ENCODE measurements around the gene ULK1.
"Not testable (repeated sequence)": the region's sequence is repeated elsewhere in the genome, so short reads cannot be mapped to it uniquely, and the experiment has no call there.

ULK1 gene

DNA sequence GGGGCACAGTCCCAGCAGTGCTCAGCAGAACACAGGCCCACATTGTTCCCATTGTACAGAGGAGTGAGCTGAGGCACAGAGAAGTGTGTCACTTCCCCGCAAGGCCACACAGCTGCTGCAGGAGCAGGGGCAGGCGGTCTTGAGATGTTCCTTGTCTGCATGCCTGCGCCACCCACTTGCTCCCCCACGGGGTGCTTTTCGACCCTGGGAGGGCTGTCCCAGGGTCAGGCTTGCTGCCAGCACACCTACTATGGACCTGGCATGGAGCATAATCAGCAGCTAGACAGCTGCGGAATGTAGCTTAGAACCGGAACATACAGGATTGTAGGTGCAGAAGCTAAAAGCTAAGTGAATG, 47.5 kb downstream of the ULK1 start:
- DNase-seq (ENCODE audit: low read depth, low spot score): no peak

DNA sequence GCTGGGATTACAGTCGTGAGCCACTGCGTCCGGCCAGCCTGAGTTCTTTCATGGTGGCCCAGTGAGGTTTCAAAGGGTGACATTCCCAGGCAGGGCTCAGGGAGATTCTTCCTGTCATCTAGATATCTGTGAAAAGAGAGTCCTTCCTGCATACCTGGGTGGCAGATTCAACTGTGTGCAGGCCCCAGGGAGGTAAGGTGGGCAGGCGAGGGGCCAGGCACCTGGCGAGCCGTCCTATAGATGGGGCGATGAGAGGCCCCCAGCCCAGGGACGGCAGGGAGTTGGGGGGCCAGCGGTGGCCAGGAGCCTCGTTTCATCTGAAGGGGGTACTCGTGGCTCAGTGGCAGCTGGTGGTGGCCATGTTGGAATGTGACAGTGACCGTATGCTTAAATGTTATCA, 48.2 kb downstream of the ULK1 start:
- no peak for DNase-seq (ENCODE audit: low read depth, low spot score)

- DNase-seq (ENCODE audit: low read depth, low spot score): no peak
These were observed 49.0 kb downstream of the ULK1 start for GRCh38 chr12:131943389-131943788.

DNA sequence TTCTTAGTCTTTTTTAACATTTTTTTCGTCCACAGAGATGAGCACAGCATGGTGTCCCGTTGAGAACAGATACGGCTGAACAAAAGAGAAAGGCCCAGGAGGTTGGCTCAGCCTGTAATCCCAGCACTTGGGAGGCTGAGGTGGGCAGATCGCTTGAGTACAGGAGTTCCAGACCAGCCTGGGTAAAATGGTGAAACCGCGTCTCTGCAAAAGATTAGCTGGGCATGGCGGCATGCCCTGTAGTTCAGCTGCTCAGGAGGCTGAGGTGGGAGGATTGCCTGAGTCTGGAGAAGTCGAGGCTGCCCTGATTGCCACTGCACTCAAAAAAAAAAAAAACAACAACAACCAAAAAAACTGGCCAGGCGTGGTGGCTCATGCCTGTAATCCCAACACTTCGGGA, 49.5 kb downstream of the ULK1 start:
- no peak for DNase-seq (ENCODE audit: low read depth, low spot score)

DNA sequence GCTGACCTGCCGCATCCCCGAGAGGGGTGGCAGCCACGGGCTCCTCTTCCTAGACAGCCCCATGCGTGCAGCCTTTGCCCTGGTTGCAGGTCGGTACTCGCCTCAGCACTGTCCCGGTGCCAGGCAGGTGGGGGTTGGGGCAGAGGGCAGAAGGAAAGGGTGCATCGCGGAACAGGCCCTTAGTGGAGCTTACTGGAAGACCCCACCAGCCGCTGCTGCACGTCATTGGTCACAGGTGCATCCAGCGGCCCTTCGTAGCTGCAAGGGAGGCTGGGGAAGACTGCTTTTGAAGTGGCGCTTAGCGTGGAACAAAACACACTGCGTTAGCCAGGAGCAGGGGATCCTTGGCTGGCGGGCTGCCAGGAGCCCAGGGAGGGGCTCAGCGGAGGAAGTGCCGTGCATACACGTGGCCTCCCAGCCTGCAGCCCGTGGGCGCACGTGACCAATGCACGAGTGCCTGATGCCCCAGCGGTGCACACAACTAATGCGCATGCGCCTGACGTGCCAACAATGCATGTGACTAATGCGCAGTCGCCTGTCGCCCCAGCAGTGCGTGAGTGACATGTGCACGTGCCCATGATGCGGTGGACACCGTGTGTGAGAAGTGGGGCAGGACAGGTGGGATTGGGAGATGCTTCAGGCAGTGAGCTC, 50.3 kb downstream of the ULK1 start:
- no peak for DNase-seq (ENCODE audit: low read depth, low spot score)

- DNase-seq (ENCODE audit: low read depth, low spot score): no peak
These were observed 52.3 kb downstream of the ULK1 start for GRCh38 chr12:131946757-131947156.

DNA sequence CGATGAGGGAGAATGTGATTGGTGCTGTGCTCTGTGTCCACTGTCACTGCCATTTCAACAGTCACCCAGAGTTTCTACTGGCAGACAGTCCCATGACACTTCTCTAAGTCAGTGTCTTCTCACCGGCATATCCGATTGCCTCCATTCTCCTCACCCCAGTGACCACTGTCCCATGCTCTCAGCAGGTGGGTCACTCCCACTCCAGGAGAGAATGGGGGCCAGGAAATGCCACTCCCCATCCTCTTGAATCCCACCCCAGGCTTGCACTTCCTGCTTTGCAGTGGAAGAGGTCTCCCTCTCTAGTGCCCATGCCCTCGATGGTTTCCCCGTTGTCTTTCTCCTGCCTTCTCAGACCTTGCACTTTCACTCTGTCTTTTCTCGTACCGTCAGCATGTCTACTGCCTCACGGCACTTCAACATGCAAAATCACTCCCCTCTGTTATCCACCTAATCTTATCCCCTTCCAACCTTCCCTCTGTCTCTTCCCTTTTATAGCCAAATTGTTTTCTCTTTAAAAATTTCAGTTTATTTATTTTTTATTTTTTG, 53.1 kb downstream of the ULK1 start:
- DNase-seq (ENCODE audit: low read depth, low spot score): no peak

DNA sequence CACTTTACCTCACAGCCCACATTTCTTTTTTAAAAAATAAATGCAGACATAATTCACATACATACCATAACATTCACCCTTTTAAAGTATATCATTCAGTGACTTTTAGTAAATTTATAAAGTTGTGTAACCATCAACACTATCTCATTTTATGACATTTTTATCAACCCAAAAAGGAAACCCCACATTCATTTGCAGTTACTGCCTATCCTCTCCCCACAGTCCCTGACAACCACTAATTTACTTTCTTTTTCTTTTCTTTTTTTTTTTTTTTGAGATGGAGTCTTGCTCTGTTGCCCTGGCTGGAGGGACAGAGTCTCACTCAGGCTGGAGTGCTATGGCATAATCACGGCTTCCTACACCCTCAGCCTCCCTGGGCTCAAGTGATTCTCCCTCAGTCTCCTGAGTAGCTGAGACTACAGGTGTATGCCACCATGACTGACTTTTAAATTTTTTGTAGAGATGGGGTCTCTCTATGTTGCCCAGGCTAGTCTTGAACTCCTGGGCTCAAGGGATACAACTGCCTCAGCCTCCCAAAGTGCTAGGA, 53.8 kb downstream of the ULK1 start:
- no peak for DNase-seq (ENCODE audit: low read depth, low spot score)

DNA sequence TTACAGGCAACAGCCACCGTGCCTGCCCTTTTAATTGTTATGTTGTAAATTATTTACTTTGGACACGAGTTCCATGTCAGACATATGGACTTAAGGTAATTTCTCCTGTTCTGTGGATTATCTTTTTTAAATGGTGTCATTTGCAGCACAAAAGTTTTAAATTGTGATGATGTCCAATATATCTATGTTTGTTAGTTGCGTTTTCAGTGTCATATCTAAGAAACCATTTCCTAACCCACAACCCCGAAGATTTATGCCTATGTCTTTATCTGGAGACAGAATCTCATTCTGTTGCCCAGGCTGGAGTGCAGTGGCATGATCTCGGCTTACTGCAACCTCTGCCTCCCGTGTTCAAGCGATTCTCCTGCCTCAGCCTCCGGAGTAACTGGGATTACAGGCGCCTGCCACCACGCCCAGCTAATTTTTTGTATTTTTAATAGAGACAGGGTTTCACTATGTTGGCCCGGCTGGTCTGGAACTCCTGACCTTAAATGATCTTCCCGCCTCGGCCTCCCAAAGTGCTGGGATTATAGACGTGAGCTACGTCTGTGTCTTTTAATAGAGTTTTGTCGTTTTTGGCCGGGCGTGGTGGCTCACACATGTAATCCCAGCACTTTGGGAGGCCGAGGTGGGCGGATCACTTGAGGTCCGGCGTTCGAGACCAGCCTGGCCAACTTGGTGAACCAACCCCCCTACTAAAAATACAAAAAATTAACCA, 54.5 kb downstream of the ULK1 start:
- not testable (repeated sequence) for DNase-seq (ENCODE audit: low read depth, low spot score)

DNA sequence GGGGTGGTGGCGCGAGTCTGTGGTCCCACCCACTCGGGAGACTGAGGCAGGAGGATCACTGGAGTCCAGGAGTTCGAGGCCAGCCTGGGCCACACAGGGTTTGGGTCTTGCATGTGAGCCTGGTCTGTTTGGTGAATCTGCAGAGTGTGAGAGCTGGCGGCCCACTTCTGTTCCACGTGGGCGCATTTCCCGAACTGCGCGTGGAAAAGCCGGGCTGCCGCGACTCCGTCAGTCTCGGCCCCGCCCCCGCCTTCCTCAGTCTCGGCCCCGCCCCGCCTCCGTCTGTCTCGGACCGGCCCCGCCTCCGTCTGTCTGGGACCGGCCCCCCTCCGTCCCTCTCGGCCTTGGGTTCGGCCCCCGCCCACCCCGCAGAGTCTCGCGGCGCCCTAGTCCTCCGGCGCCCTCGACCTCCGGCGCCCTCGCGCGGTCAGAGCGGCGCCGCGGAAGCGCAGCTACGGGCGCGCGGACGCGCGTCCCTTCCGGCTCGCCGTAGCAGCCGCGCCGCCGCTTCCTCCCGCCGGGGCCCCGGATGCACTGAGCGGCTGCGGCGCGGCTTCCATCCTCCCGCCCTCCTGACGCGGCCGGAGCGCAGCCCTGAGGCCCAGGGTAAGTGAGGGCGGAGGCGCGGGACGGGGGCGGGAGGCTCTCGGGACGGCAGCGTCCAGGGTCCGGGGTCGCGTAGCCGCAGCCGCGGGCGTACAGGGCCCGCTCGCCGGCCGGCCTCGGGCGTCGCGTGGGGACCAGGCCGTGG, 55.2 kb downstream of the ULK1 start, which contains the start of gene EP400:
Gene EP400, plus strand, starts transcription at position 512 of the 751 bp plus-strand sequence. CDS start 10,678 bp downstream, outside the sequence.
- no peak for DNase-seq (ENCODE audit: low read depth, low spot score)

DNA sequence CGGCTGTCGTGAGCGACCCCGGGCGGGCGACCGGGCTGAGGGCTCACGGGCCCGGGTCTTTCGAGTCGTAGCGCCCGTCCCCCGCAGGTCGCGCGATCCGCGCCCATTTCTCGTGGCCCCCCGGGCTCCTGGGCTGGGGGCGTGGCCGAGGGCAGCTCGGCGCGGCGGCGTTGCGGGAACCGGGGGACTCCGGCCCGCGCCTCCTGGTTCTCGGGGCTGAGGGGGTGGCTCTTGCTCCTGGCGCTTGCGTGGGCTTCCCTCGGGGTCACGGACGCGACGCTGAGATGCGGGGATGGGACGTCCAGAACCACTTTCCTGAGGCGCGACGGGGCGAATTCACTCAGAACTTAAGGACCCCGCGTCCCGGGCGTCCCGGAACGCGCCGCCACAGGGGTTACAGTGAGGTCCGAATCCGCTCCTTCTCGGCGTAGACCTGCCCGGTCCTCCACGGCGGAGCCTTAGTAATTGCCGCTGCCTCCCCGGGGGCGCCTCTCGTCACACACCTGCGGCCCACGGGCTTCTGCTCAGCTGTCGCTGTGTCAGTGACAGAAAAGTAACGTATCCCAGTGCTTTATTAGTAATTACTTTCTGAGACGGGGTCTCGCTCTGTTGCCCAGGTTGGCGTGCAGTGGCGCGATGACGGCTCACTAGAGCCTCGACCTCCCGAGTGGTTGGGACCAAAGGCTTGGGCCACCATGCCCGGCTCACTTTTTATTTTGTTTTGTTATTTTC, 55.9 kb downstream of the ULK1 start:
- DNase-seq (ENCODE audit: low read depth, low spot score): no peak

GRCh38 chr12:131953810-131954209, 59.4 kb downstream of the ULK1 start:
- not testable (repeated sequence) for DNase-seq (ENCODE audit: low read depth, low spot score)

GRCh38 chr12:131954460-131954859, 60.0 kb downstream of the ULK1 start:
- not testable (repeated sequence) for DNase-seq (ENCODE audit: low read depth, low spot score)

DNA sequence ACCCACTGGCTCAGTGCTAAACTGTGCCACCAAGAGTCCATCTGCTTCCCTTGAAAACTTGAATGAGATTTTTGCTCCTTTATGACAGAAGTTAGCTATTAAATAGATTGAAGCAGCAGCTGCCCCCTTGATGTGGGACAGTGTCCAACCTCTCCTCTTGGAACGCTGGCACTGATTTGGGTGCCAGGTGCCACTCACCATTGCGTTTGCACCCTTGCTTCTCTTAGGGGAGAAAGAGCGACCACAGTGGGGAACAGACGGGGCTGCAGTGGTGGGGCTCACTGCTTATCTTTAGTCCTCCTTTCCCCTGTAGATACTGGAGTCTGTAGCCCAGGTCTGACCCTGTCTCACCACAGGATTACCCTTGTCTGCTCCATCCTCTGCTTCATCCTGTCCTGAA, 64.7 kb downstream of the ULK1 start:
- DNase-seq (ENCODE audit: low read depth, low spot score): no peak

- no peak for DNase-seq (ENCODE audit: low read depth, low spot score)
These were observed 65.5 kb downstream of the ULK1 start for GRCh38 chr12:131959641-131960589.

DNA sequence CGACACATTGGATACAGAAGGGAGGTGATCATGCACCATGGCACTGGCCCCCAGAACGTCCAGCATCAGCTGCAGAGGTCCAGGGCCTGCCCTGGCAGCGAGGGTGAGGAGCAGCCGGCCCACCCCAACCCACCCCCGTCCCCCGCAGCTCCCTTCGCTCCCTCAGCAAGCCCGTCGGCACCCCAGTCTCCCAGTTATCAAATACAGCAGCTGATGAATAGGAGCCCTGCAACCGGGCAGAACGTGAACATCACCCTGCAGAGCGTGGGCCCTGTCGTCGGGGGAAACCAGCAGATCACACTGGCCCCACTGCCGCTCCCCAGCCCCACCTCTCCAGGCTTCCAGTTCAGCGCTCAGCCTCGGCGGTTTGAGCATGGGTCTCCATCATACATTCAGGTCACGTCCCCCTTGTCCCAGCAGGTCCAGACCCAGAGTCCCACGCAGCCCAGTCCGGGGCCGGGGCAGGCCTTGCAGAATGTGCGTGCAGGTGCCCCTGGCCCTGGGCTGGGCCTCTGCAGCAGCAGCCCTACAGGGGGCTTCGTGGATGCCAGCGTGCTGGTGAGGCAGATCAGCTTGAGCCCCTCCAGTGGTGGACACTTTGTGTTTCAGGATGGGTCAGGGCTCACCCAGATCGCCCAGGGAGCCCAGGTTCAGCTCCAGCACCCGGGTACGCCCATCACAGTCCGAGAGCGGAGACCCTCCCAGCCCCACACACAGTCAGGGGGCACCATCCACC, 66.3 kb downstream of the ULK1 start:
- not testable (repeated sequence) for DNase-seq (ENCODE audit: low read depth, low spot score)

DNA sequence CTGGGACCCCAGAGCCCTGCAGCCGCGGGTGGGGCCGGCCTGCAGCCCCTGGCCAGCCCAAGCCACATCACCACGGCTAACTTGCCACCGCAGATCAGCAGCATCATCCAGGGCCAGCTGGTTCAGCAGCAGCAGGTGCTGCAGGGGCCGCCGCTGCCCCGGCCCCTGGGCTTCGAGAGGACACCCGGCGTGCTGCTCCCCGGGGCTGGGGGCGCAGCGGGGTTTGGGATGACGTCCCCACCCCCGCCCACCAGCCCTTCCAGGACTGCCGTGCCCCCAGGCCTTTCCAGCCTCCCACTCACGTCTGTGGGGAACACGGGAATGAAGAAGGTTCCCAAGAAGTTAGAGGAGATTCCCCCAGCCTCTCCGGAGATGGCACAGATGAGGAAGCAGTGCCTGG, 66.9 kb downstream of the ULK1 start:
- DNase-seq (ENCODE audit: low read depth, low spot score): not testable (repeated sequence)

DNA sequence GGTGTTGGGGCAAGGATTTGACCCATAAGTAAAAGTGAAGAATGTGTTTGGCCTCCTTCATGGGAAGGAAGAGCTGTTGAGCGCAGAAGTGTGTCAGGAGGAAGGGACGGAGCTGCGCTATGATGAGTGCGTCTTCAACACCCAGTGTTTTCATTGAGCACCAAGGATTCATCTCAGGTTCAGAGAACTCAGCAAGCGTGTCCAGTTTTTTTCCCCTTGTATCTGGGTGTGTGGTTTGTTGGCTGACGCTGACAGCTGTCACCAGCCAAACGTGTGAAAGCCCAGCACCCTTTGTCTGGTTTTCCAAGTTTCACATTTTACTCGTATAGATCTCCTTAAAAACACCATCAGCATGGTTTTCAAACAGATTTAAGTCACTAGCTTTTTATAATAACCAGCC, 67.6 kb downstream of the ULK1 start:
- DNase-seq (ENCODE audit: low read depth, low spot score): no peak

- no peak for DNase-seq (ENCODE audit: low read depth, low spot score)
These were observed 69.0 kb downstream of the ULK1 start for GRCh38 chr12:131963381-131963780.

- DNase-seq (ENCODE audit: low read depth, low spot score): no peak
These were observed 70.7 kb downstream of the ULK1 start for GRCh38 chr12:131965073-131965472.

All from iPS DF 19.7 (cell line).